Measurements from ENCODE around the gene CWF19L2.

CWF19L2 gene

GRCh38 chr11:107301878-107302277 lies 155.7 kb downstream of the CWF19L2 start:
- no peak for DNase-seq (ENCODE audit: low read depth)

- DNase-seq (ENCODE audit: low read depth) = no peak
Observed at GRCh38 chr11:107293677-107294344, 163.8 kb downstream of the CWF19L2 start.

- DNase-seq (ENCODE audit: low read depth) = no peak
Observed at GRCh38 chr11:107282195-107282594, 175.4 kb downstream of the CWF19L2 start.

Measured in EH (cell line).